Stromal cell of bone marrow (primary cell): ENCODE measurements around the gene ABCA7.

Source experiments
- DNase-seq: peaks from one replicate; pipeline ENCODE4 v3.0.0-alpha.2; 2012; ENCODE audit warnings: low read depth

The ABCA7 gene

DNA sequence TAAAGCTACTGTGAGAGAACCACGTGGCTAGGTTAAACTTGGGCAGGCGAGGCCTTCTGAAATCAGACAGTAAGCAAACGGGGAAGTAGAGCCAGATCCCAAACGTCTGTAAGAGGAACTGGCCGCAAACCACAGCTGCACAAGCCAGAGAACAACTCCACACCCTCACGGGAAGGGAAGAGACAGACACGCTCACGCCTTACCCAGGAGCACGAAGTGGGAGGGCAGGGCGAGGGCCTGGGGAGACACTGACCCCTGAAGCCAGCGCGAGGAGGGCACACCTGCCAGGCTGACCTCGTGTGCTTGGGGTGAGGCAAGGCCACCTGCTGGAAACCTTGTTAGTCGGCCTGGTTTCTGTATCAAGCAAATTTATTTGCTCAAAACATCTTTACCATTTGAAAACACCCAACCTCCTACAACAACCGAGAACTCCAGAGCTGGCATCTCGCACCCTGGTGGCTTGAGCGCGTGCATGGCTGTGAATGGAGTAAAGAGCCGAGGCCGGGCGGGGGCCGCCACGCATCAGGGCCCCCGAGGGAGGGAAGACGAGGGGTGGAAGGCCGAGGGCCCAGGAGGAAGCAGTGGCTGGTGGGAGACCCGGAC lies 48.0 kb downstream of the ABCA7 start:
- no peak for DNase-seq

GRCh38 chr19:1088416-1089010 lies 48.6 kb downstream of the ABCA7 start:
- DNase-seq = no peak

GRCh38 chr19:1089126-1089771 lies 49.3 kb downstream of the ABCA7 start:
- DNase-seq = no peak

DNA sequence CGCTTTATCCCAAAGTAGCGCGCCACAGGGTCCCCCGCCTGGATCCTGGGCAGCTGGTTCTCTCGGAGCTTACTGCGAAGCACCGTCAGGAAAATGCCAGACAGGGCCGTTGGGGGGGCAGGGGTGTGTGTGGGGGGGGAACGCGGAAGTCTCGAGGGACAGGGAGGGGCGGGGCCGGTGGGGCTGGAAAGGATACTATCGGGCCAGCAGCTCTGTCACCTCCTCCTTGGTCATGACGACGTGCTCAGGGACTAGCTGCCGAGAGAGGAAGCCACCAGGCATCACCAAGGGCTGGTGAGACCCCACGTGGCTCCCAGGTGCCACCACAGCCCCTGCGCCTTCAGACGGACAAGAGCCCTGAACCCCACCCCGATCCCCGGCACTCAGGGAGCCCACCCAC lies 50.0 kb downstream of the ABCA7 start:
- DNase-seq = no peak

DNA sequence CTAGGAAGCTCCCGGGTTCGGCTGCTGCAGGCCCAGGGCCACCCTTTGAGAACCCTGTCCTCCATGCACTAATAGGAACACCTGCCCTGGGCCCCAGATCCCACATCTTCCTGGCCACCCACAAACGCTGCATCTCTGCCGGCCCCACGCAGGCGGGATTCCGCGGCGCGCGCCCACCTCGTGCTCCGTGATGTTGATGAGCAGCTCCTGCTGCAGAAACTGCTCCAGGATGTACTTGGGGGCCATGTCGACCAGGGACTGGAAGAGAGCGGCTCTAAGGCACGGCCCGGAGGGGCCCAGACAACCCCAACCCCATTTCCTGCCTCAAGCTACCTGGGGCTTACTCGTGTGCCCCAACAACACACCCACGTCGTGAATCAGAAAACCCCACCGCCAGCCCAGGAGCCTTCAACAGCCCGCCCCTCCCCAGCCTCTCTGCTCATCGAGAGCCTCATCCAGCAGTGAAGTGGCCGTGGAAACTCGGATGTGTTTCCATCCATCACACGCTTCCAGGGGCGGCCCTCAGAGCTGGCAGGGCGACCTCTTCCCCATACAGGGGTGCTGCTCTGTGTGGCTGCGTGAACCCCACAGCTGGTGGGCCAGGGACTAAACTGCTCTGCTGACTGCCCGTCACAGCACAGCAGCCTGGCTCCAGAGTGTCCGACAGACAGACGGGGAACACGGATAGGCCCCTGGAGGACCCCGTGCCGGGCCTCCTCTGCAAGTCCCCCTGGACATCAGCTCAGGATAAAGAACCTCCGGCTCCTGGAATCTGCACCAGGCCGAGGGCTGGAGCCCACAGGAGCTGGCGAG lies 51.0 kb downstream of the ABCA7 start:
- no peak for DNase-seq

DNA sequence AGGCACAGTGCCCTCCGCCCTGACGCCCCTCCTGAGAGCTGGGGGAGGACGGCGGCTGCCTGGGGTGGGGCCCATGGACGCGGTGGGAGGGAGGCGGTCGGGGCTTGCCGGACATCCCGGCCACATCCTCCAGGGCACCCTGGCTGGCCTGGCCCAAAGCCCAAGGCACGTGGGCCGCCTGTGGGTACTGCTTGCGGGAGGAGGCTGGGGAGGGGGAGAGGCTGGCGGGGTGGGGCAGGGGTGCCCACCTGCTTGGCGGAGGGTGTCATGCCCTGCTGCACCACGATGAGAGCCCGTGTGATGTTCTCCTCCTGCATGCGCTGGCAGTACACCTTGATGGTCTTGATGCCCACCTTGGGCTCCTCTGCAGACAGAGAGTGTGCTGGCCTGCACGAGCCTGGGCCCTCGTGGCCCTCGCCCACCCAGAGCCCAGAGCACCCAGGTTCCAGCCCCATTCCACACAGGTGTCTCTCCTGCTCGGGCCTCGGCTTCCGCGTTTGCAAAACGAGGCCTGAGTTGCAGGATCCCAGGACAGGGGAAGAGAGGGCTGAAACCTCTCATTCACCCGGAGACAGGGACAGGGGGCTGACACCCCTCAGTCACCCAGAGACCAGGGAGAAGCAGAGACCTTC lies 51.8 kb downstream of the ABCA7 start:
- no peak for DNase-seq

- no peak for DNase-seq
Measured at GRCh38 chr19:1093330-1093729, 53.4 kb downstream of the ABCA7 start.

GRCh38 chr19:1093811-1094553 lies 54.1 kb downstream of the ABCA7 start:
- no peak for DNase-seq

DNA sequence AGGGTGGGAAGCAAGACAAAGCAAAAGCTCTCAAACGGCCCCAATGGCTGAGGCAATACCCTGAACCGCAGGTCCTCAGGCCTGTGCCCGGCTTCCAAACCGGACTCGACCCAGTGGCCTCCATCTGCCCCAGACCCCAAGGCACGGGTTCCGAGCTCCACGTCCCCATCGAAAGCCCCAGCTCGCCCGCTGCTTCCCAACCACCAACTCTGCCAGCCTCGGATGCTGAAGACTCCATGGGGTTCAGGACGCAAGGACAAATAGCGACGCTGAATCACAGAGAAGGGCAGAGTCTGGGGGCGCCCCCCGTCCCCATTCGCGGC lies 54.7 kb downstream of the ABCA7 start:
- no peak for DNase-seq

DNA sequence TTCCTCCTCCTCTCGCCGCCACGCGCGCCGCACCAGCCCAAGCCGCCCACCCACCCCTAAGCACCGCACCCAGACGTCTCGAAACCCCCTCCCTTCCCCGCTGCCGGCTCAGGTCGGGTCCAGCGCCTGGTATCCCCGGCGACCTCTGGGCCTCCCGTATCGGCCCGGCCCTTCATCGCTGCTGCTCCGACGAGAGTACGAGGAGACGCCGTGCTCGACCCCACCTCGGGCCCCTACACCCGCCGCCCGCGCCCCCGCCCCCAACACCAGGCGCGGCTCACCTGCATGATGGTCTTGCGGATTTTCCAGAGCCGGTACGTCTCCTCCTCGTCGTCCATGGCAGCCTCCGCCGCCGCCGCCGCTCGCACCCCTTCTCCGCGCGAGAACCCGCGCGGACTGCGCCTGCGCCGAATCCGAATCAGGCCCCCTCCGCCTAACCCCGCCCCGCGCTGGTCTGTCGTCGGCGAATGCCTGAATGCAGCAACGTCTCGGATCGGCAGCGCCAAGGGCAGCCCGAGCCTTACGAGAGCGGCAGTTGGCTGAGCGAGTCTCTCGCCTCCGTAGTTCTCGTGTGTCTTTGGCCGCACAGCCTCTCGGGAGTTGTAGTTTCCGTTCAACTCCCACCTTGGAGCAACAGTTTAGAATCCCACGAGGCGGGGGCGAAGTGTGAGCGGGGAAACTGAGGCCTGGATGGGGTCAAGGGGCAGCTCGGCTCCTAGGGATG lies 55.2 kb downstream of the ABCA7 start, which contains the start of gene POLR2E:
Gene POLR2E (minus strand): TSS at position 398 of the 724 bp plus-strand sequence. CDS start 60 bp downstream, at position 338.
- peak; percentile 96 for DNase-seq

GRCh38 chr19:1097810-1098176 lies 57.9 kb downstream of the ABCA7 start:
- DNase-seq = no peak

- no peak for DNase-seq
Measured at GRCh38 chr19:1098177-1099051, 58.5 kb downstream of the ABCA7 start.

GRCh38 chr19:1101337-1101698 lies 61.4 kb downstream of the ABCA7 start:
- no peak for DNase-seq

- peak; percentile 98 for DNase-seq
Measured at GRCh38 chr19:1102407-1103131, 62.7 kb downstream of the ABCA7 start.

- no peak for DNase-seq
Measured at GRCh38 chr19:1103132-1103707, 63.3 kb downstream of the ABCA7 start.

- DNase-seq = peak; percentile 99
Measured at GRCh38 chr19:1103708-1104310, 63.9 kb downstream of the ABCA7 start, which contains the start of gene GPX4. GPX4 (plus strand) TSS chr19:1103994; CDS start chr19:1104044, 50 bp downstream.

DNA sequence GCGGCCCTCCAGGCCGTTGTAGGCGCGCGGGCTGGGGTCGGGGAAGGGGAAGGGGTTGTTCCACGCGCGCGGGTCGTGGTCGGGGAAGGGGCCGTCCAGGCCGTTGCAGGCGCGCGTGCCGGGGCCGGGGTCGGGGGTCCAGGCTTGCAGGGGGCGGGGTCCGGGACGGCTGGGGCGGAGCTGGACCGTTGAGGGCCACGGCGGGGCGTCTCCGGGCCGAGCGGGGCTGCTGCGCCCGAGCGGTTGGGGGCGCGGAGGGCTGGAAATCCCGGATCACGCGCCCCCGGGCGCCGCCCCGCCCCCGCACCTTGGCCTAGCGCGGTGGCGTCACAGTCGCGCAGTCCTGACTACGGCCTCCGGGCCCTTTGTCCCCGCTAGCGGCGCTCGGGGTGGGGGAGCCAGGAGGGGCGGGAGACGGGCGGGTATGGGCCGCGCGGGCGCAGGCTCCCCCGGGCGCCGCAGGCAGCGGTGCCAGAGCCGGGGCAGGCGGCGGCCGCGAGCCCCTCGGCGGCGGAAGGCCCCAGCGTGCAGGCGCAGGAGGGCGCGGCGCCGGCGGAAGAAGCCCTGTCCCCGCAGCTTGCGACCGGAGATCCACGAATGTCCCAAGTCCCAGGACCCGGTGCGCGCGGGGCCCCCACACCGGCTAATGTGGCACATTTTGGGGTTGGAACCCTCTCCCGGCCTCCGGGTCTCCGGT lies 64.6 kb downstream of the ABCA7 start:
- no peak for DNase-seq
